Gastroesophageal sphincter (tissue), 2 donors: ENCODE measurements around the gene PCMT1.

Experiments used
- POLR2A ChIP-seq, 2 donors: fragments of 450-650 bp; IDR thresholded peaks; one replicate each; pipeline ENCODE4 v1.6.1; 2017; ENCODE audit warnings: antibody characterized with exemption in 2 of 2, mild to moderate bottlenecking in 2 of 2, moderate library complexity in 1 of 2
- POLR2AphosphoS5 ChIP-seq: sonication (generic); formaldehyde crosslinking; IDR thresholded peaks from one replicate; pipeline ENCODE4 v1.6.1; 2017; ENCODE audit warnings: antibody characterized with exemption

DNA sequence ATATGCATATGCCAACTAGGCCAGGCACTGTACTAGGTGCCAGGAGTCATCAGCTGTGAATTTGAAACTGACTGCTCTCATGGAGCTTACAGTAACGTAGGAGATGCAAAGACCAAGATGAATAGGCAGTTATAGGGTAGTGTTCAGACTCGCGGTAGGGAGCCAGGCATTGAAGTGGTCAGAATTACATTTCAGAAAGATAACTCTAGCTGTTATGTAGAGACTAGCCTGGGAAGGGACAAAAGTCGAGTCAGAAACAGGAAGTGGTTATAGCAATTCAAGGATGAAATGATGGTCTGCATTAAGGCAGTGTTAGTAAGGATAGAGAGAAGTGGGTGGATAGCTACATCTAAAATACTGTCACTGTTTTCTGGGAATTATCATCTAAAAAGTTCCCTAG, 56.6 kb downstream of the PCMT1 start:
- TF ChIP-seq POLR2A (IDR thresholded peaks at IDR 0.05) (no peak), POLR2AphosphoS5 (no peak)
